ENCODE measurements around the gene HAND2.

HAND2 gene

DNA sequence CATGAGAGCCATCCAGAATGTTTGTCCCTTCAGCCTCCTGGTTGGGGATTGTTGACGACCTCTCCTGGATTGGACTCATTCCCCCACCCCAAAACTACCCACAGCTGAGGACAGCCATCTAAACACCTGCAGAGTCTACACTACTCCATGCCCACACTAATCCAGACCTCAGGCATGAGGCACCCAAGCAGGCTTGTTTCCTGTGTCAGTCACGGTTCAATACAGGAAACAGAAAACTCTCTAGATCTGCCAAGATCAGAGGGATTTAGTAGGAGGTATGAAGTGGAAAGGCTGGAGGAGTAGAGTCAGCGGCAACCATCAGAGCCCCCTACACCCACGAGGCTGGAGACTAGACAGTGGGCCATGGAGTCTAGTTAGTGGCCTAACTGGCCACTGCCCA, 37.7 kb downstream of the HAND2 start:
- H3K9me3 ChIP-seq (ENCODE audit: control insufficient read depth, insufficient read depth, low read length) = no peaks in the 10 kb centered on the region
- H3K9ac ChIP-seq (ENCODE audit: low read depth, low read length) = no peak overlapping the region
- peaks cover 14% of the 10 kb centered on the region for H3K4me1 ChIP-seq (ENCODE audit: control insufficient read depth, insufficient read depth, low read length)

DNA sequence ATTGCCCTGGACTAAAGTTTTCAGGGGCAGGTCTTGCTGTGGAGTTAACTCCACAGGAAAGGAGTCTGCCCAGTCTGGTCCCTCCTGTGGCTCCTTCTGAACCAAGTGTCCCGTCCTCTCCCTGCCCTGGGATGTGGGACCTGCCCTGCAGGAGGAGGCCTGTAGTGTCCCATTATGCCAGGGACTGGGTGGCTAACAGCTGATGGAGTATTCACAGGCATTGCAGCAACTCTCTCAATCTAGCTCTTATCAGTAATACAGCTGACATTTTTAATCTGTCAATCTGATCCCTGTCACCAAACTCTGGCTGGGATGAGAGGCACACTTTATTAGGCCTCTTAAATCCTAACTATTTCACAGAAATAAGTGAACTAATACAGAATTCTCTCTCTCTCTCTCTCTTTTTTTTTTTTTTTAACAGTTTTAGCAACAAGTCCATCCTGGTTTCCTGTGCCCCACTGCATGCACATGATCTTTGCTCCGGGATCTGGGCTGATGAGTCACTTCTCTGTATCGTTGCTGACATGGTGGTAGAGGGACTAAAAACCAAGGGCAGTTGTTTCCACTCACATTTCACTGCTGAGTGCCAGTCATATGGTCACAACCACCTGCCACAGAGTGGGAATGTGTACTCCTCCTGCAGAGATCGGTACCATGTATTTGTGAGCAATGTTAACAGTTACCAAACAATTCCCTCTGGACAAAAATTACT, 39.1 kb downstream of the HAND2 start:
- H3K27me3 ChIP-seq (ENCODE audit: control insufficient read depth, insufficient read depth, low read length) = peaks cover 47% of the 10 kb centered on the region
- no peaks in the 10 kb centered on the region for H3K9me3 ChIP-seq (ENCODE audit: control insufficient read depth, insufficient read depth, low read length)
- H3K36me3 ChIP-seq (ENCODE audit: control insufficient read depth, insufficient read depth, low read length) = no peaks in the 10 kb centered on the region
- no peak overlapping the region for H3K9ac ChIP-seq (ENCODE audit: low read depth, low read length)
- no peak overlapping the region for H3K4me3 ChIP-seq (ENCODE audit: low read depth, low read length)
- H3K4me1 ChIP-seq (ENCODE audit: control insufficient read depth, insufficient read depth, low read length) = peaks cover 14% of the 10 kb centered on the region

More for the DNA sequence above, 37.7 kb downstream of the HAND2 start:
- Histone ChIP-seq H3K36me3 (ENCODE audit: control insufficient read depth, insufficient read depth, low read length) (no peaks in the 10 kb centered on the region), H3K4me3 (ENCODE audit: low read depth, low read length) (no peak overlapping the region), H3K27me3 (ENCODE audit: control insufficient read depth, insufficient read depth, low read length) (peaks cover 58% of the 10 kb centered on the region)

DNA sequence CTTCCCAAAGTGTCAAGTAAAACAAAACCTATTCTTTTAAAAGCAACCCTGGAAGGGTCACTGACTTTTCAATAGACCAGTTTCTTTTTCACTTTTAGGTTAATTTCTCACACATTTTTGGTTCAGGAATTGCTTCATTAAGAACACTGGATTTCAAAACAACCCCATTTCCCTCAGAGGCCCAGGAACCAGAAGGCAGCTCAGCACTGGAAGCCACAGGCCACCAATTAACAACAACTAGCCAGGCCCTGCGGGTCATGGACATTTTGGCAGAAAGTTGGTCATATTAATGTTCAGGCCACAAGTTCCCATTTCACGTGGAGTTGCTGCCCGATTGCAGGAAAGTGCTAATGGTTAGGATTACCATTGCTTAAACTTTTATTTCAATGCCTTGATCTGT, 39.8 kb downstream of the HAND2 start:
- Histone ChIP-seq H3K9me3 (ENCODE audit: control insufficient read depth, insufficient read depth, low read length) (no peaks in the 10 kb centered on the region), H3K27me3 (ENCODE audit: control insufficient read depth, insufficient read depth, low read length) (peaks cover 40% of the 10 kb centered on the region), H3K9ac (ENCODE audit: low read depth, low read length) (no peak overlapping the region), H3K36me3 (ENCODE audit: control insufficient read depth, insufficient read depth, low read length) (no peaks in the 10 kb centered on the region), H3K4me1 (ENCODE audit: control insufficient read depth, insufficient read depth, low read length) (peaks cover 14% of the 10 kb centered on the region), H3K4me3 (ENCODE audit: low read depth, low read length) (no peak overlapping the region)

DNA sequence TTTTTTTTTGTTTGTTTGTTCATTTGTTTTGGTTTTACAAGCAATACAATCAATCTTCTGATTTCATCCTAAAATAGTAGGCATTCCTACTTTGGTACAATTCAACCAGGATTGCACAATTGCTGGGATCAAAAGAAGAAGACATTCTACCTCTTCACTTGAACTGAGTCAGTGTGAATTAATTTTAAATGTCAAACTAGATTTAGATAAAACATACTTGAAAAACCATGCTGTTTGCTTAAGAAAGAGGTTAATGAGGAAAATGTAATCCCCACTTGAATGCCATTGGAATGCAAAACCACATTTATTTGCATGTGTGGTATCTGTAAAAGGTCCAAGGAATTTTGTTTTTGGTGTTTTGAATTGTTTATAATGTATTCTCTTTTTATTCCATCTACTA, 40.5 kb downstream of the HAND2 start:
- H3K4me3 ChIP-seq (ENCODE audit: low read depth, low read length) = no peak overlapping the region
- no peak overlapping the region for H3K9ac ChIP-seq (ENCODE audit: low read depth, low read length)
- H3K36me3 ChIP-seq (ENCODE audit: control insufficient read depth, insufficient read depth, low read length) = no peaks in the 10 kb centered on the region
- peaks cover 33% of the 10 kb centered on the region for H3K27me3 ChIP-seq (ENCODE audit: control insufficient read depth, insufficient read depth, low read length)
- peaks cover 14% of the 10 kb centered on the region for H3K4me1 ChIP-seq (ENCODE audit: control insufficient read depth, insufficient read depth, low read length)
- H3K9me3 ChIP-seq (ENCODE audit: control insufficient read depth, insufficient read depth, low read length) = no peaks in the 10 kb centered on the region

DNA sequence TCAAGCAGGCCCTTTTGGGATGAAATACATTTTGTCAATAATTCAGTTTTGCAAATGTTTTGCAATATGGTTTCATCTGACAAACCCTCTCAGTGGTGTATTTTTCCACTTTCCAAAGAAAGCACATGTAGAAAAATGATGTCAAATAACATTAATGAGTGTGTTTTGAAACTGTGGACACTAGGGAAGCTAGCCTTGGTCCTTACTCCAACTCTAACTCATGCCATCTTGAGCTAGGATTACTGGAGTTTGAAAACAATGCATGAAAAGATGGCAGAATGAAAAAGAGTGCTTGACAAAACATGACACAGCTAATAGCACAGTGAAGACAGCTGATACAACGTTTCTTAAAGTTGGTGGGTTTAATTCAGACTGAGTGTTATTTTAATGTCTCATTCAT, 41.4 kb downstream of the HAND2 start:
- no peak overlapping the region for H3K4me3 ChIP-seq (ENCODE audit: low read depth, low read length)
- no peaks in the 10 kb centered on the region for H3K9me3 ChIP-seq (ENCODE audit: control insufficient read depth, insufficient read depth, low read length)
- peaks cover 25% of the 10 kb centered on the region for H3K27me3 ChIP-seq (ENCODE audit: control insufficient read depth, insufficient read depth, low read length)
- H3K9ac ChIP-seq (ENCODE audit: low read depth, low read length) = no peak overlapping the region
- peaks cover 14% of the 10 kb centered on the region for H3K4me1 ChIP-seq (ENCODE audit: control insufficient read depth, insufficient read depth, low read length)
- no peaks in the 10 kb centered on the region for H3K36me3 ChIP-seq (ENCODE audit: control insufficient read depth, insufficient read depth, low read length)

DNA sequence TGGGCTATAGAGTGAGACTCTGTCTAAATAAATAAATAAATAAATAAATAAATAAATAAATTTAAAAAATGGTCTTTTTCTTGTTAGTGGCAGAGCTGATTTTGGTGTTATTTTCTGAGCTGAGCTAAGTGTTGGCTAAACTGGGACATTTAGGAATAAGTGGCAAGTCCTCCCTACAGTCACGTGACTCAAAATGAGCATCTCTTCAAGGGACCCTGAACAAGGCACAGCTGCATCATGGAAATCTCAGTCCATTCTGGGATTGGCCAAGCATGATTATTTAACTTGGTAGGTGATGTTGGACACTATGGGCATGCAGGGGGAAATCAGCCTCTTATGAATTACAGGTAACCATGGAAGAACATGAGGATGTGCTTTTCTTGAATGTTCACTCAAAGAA, 42.0 kb downstream of the HAND2 start:
- peaks cover 19% of the 10 kb centered on the region for H3K27me3 ChIP-seq (ENCODE audit: control insufficient read depth, insufficient read depth, low read length)
- H3K9me3 ChIP-seq (ENCODE audit: control insufficient read depth, insufficient read depth, low read length) = no peaks in the 10 kb centered on the region
- no peak overlapping the region for H3K4me3 ChIP-seq (ENCODE audit: low read depth, low read length)
- peaks cover 14% of the 10 kb centered on the region for H3K4me1 ChIP-seq (ENCODE audit: control insufficient read depth, insufficient read depth, low read length)
- no peaks in the 10 kb centered on the region for H3K36me3 ChIP-seq (ENCODE audit: control insufficient read depth, insufficient read depth, low read length)
- no peak overlapping the region for H3K9ac ChIP-seq (ENCODE audit: low read depth, low read length)

DNA sequence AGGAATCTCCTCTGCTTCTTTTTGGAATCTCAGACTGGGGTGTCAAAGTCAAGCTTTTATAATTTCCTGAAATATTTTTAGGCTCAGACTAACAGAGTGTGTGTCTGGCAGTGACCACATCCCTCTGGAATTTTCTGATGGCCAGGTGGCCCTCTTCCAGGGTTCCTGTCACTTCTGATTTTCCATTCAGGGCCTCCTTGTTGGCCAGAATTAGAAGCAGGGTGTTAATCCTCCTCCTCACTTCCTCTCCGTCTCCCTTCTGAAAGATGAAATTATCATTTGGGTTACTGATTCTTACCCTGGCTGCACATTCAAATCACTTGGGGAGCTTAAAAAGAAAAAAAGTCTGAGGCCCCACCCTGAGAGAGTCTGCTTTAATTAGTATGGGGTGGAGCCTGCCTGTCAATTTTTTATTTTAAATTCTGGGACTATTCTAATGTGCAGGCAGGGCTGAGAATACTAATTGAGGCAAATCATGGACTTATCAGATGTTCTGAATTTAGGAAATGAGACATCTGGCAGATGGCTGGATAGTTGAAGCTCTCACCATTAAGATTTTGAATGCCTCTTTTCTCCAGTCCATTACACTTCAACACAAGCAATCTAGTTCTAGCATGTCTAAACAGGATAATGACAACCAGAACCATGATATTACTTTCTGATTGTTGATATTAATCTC, 43.2 kb downstream of the HAND2 start:
- peaks cover 14% of the 10 kb centered on the region for H3K4me1 ChIP-seq (ENCODE audit: control insufficient read depth, insufficient read depth, low read length)
- no peaks in the 10 kb centered on the region for H3K9me3 ChIP-seq (ENCODE audit: control insufficient read depth, insufficient read depth, low read length)
- no peak overlapping the region for H3K4me3 ChIP-seq (ENCODE audit: low read depth, low read length)
- H3K27me3 ChIP-seq (ENCODE audit: control insufficient read depth, insufficient read depth, low read length) = peaks cover 8% of the 10 kb centered on the region
- no peak overlapping the region for H3K9ac ChIP-seq (ENCODE audit: low read depth, low read length)
- no peaks in the 10 kb centered on the region for H3K36me3 ChIP-seq (ENCODE audit: control insufficient read depth, insufficient read depth, low read length)

DNA sequence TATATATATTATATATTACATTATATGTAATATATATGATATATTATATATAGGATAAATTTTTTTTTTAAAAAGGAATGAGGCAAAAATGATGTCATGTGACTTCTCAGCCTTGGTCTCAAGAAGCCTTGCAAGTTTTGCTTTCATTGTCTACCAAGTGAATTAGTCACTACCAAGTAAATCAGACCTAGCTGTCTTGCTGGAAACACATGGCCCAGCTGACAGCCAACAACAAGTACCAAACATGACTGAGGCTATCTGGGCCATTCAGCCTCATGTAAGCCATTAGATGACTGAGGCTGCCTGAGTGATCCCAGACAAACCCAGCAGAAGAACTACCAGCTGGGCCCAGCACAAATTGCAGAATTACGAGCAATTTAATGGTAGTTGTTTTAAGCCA, 44.9 kb downstream of the HAND2 start:
- Histone ChIP-seq H3K9me3 (ENCODE audit: control insufficient read depth, insufficient read depth, low read length) (no peaks in the 10 kb centered on the region), H3K4me3 (ENCODE audit: low read depth, low read length) (no peak overlapping the region), H3K4me1 (ENCODE audit: control insufficient read depth, insufficient read depth, low read length) (peaks cover 12% of the 10 kb centered on the region), H3K9ac (ENCODE audit: low read depth, low read length) (no peak overlapping the region), H3K27me3 (ENCODE audit: control insufficient read depth, insufficient read depth, low read length) (no peaks in the 10 kb centered on the region), H3K36me3 (ENCODE audit: control insufficient read depth, insufficient read depth, low read length) (no peaks in the 10 kb centered on the region)

DNA sequence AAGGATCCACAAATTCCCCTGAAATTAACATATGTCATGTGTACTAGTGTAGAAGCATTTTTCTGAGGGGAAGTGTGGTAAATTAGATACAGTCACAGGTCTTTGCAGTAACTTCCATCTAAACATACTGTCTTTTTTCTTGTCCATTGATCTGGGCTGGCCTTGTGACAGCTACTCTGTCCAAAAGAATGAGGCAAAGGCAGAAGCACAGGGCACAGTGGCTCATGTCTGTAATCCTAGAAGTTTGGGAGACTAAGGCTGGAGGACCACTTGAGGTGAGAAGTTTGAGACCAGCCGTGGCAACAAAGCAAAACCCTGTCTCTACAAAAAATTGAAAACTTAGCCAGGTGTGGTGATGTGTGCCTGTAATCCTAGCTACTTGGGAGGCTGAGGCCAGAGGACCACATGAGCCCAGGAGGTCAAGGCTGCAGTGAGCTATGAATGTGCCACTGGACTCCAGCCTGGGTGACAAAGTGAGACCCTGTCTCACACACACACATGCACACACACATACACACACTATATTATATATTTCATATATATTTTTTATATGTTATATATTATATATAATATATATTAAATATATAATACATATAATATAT, 47.6 kb downstream of the HAND2 start:
- no peaks in the 10 kb centered on the region for H3K9me3 ChIP-seq (ENCODE audit: control insufficient read depth, insufficient read depth, low read length)
- H3K4me1 ChIP-seq (ENCODE audit: control insufficient read depth, insufficient read depth, low read length) = no peaks in the 10 kb centered on the region
- no peak overlapping the region for H3K4me3 ChIP-seq (ENCODE audit: low read depth, low read length)
- no peak overlapping the region for H3K9ac ChIP-seq (ENCODE audit: low read depth, low read length)
- H3K27me3 ChIP-seq (ENCODE audit: control insufficient read depth, insufficient read depth, low read length) = no peaks in the 10 kb centered on the region
- H3K36me3 ChIP-seq (ENCODE audit: control insufficient read depth, insufficient read depth, low read length) = no peaks in the 10 kb centered on the region

DNA sequence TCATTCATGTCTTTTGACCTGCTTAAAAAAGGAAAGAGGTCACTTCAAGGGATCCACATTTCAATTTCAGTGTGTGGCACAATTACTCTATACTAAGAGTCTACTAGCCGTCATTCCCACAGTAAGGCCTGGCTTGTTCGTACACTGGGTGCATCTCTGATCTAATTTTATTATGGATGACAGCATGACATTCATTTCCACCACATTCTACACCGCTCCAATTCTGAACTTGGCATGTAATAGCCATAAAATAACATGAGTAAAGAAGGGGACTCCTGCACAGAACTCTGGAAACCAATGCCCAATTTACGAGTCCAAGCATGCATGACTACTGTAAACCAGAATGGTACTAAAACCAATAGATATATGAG, 51.1 kb downstream of the HAND2 start:
- Histone ChIP-seq H3K4me1 (ENCODE audit: control insufficient read depth, insufficient read depth, low read length) (no peaks in the 10 kb centered on the region), H3K9ac (ENCODE audit: low read depth, low read length) (no peak overlapping the region), H3K4me3 (ENCODE audit: low read depth, low read length) (no peak overlapping the region), H3K36me3 (ENCODE audit: control insufficient read depth, insufficient read depth, low read length) (no peaks in the 10 kb centered on the region), H3K27me3 (ENCODE audit: control insufficient read depth, insufficient read depth, low read length) (no peaks in the 10 kb centered on the region), H3K9me3 (ENCODE audit: control insufficient read depth, insufficient read depth, low read length) (no peaks in the 10 kb centered on the region)

DNA sequence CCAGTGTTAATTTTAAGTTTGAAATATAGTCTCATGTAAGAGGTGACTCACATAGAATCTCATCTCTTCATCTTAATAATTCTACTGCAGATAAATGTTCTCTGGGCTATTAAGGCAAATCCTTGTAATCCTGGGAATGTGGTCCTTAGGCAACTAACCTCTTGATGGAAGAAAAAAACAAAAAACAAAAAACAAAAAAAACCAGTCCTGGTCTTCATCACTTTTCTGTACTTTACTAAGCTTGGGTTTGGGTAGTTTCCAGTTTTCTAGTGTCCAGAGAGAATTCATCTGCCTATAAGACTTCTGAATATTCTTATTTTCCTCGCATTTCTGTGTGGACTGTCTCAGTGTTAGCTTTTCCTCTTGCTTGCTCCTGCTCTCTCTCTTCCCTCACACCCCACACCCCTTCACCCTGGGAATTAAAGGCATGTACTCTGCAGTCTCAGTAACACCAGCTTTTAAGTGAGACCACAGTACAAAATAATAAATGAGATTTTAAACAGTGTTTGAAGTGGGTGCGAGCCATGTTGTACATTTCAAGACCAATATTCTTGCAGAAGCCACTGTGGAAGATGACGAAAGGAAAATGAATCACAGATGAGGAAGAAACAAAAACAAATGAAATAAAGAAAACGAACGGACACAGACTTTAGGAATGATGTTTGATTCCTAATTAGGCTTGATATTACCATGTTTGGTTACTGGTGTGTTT, 51.7 kb downstream of the HAND2 start:
- Histone ChIP-seq H3K4me3 (ENCODE audit: low read depth, low read length) (no peak overlapping the region), H3K9ac (ENCODE audit: low read depth, low read length) (no peak overlapping the region), H3K4me1 (ENCODE audit: control insufficient read depth, insufficient read depth, low read length) (no peaks in the 10 kb centered on the region), H3K9me3 (ENCODE audit: control insufficient read depth, insufficient read depth, low read length) (no peaks in the 10 kb centered on the region), H3K36me3 (ENCODE audit: control insufficient read depth, insufficient read depth, low read length) (no peaks in the 10 kb centered on the region), H3K27me3 (ENCODE audit: control insufficient read depth, insufficient read depth, low read length) (no peaks in the 10 kb centered on the region)

All from iPS-15b (cell line).